ENCODE measurements around the gene PPP4R1.

GRCh38 chr18:9663377-9663776, 49.0 kb upstream of the PPP4R1 start:
- TF ChIP-seq CTCF (IDR thresholded peaks at IDR 0.05 in 4 of 5, conservative IDR thresholded peaks at IDR 0.05 in 1 of 5) = no peak
- TF ChIP-seq POLR2A (IDR thresholded peaks at IDR 0.05) = no peak

Data from gastrocnemius medialis (tissue), 4 donors.